Activated T-cell treated with anti-CD3 and anti-CD28 coated beads for 24 hours (primary cell): Measurements from ENCODE around the gene IFNG.

Experiments used
- DNase-seq: peaks from one replicate; pipeline ENCODE4 v3.0.0-alpha.2; 2020; ENCODE audit warnings: low read depth

IFNG gene

GRCh38 chr12:68115281-68115680 lies 44.3 kb downstream of the IFNG start:
- DNase-seq = no peak

- DNase-seq = no peak
These were observed 44.9 kb downstream of the IFNG start for GRCh38 chr12:68114606-68115005.

- no peak for DNase-seq
These were observed 45.9 kb downstream of the IFNG start for GRCh38 chr12:68113644-68114043.

GRCh38 chr12:68111995-68112394 lies 47.5 kb downstream of the IFNG start:
- DNase-seq = no peak

- DNase-seq = no peak
These were observed 49.9 kb downstream of the IFNG start for GRCh38 chr12:68109444-68110217.

GRCh38 chr12:68109001-68109400 lies 50.5 kb downstream of the IFNG start:
- DNase-seq = no peak

GRCh38 chr12:68106660-68107059 lies 52.9 kb downstream of the IFNG start:
- no peak for DNase-seq

GRCh38 chr12:68106160-68106559 lies 53.4 kb downstream of the IFNG start:
- no peak for DNase-seq
